AG04449 (cell line): ENCODE results near the gene UNC93A.

ENCODE experiments used
- CTCF ChIA-PET: fragments of 350-600 bp; formaldehyde crosslinking; extraction: SDS; loops from one replicate; lab custom pipeline; 2021; ENCODE audit warnings: antibody characterized with exemption; lab: Yijun Ruan, JAX
- POLR2A ChIA-PET: fragments of 400-600, 350-600 bp; formaldehyde crosslinking; extraction: SDS; loops from one replicate; lab custom pipeline; 2020; ENCODE audit warnings: antibody characterized with exemption, inconsistent platforms; lab: Yijun Ruan, JAX
- DNase-seq: peaks from one replicate; pipeline ENCODE4 v3.0.0-alpha.2; 2010; ENCODE audit warnings: low read depth, low spot score
- H3K4me3 ChIP-seq: 2 replicates; pipeline ENCODE4 v1.5.1; 2011; ENCODE audit warnings: low read depth, mild to moderate bottlenecking, control low read depth, low read length
- CTCF ChIP-seq: IDR thresholded peaks from one replicate; pipeline ENCODE4 v1.5.1; 2011; ENCODE audit warnings: mild to moderate bottlenecking, moderate library complexity, low read length, control low read depth, inconsistent platforms; ENCODE audit not compliant: insufficient read depth; ENCODE audit errors: missing control alignments

UNC93A gene

GRCh38 chr6:167341665-167342655 is 50.8 kb downstream of the UNC93A start:
- no peak overlapping the region for H3K4me3 ChIP-seq
- TF ChIP-seq CTCF = no peak
- ChIA-PET CTCF (no interaction called here), POLR2A (no interaction called here)
- no peak for DNase-seq

DNA sequence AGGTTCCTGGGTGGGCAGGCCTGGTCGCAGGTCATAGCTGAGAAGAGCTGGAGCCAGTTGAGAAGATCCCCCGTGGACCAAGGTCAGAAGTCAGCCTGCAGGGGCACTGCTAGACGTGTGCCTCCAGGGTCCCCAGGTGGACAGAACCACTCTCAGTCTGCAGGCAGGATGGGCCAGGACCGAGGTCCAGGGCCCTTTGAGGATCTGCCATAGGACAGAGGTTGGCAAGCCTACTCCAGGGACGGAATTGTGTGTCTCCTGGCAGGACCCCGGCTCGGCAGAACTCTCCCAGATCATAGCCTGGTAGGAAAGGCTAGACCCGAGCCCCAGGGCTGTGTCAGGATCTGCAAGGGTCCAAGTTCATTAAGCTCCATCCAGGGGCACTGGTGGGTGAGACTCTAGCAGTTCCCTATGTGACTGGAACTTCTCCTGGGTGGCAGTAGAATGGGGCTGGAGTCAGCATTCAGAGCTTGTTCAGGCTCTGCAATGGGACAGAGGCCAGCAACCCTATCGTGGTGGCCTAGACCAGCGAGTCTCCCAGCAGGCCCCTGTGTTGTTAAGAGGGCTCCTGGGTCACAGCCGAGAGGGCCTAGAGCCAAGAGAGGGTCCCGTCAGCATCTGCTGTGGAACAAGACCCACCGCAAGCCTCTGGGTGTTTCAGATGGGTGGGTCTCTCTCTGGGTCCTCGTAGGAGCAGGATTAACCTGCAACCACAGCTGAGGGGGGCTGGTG is 51.9 kb downstream of the UNC93A start:
- CTCF ChIA-PET = no interaction called here
- TF ChIP-seq CTCF = no peak
- DNase-seq = no peak
- POLR2A ChIA-PET = no interaction called here
- no peak overlapping the region for H3K4me3 ChIP-seq

- no peak for TF ChIP-seq CTCF
- POLR2A ChIA-PET = no interaction called here
- no peak overlapping the region for H3K4me3 ChIP-seq
These were observed 54.2 kb downstream of the UNC93A start for GRCh38 chr6:167345348-167345747.

DNA sequence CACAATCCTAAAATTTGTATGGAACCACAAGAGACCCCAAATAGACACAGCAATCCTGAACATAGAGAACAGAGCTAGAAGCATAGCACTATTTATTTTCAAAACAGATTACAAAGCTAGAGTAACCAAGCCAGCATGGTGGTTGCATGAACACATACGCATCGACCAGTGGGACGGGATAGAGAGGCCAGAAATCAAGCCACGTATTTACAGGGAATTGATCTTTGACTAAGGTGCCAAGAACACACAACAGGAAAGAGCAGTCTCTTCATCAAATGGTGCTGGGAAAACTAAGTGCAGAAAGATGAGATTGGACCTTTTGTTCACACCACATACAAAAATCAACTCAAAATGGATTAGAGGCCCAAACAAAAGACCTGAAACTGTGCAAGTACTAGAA is 54.8 kb downstream of the UNC93A start:
- CTCF ChIA-PET = no interaction called here
- DNase-seq = no peak
- H3K4me3 ChIP-seq = no peak overlapping the region
- no peak for TF ChIP-seq CTCF
- POLR2A ChIA-PET = no interaction called here

More at GRCh38 chr6:167345348-167345747, 54.2 kb downstream of the UNC93A start:
- DNase-seq = no peak
- CTCF ChIA-PET = no interaction called here

GRCh38 chr6:167347226-167347625 is 56.1 kb downstream of the UNC93A start:
- no peak for DNase-seq
- TF ChIP-seq CTCF = no peak
- no peak overlapping the region for H3K4me3 ChIP-seq
- POLR2A ChIA-PET = no interaction called here
- CTCF ChIA-PET = no interaction called here
